Measurements from ENCODE around the gene GLOD5. TPM values are rescaled to one million over a fixed set of nuclear protein-coding genes. Genes with fewer than 3 reads are reported as not detected.
"Not testable (repeated sequence)": the region's sequence is repeated elsewhere in the genome, so short reads cannot be mapped to it uniquely, and the experiment has no call there.

GLOD5 gene
- total RNA-seq, 4 donors from 2014 or later, result not detected

- no peaks in the 10 kb centered on the region for H3K9me3 ChIP-seq
- 95% methylated on average over 13 of the region's 18 CpGs for WGBS
- H3K4me1 ChIP-seq, result no peaks in the 10 kb centered on the region
- intact Hi-C loops (cut with DNase I), result no loop called here
- H3K36me3 ChIP-seq, result peaks cover 20 to 86% (median 53%) of the 10 kb centered on the region in 4 donors
- H3K27ac ChIP-seq (replicated peaks in 1 of 4), result no peak overlapping the region
- no peaks in the 10 kb centered on the region for H3K27me3 ChIP-seq
- no peak for DNase-seq (ENCODE audit: extremely low spot score)
- no peak overlapping the region for H3K4me3 ChIP-seq
- TF ChIP-seq EP300 (IDR thresholded peaks at IDR 0.05) (no peak), POLR2AphosphoS5 (IDR thresholded peaks at IDR 0.05) (no peak), POLR2A (IDR thresholded peaks at IDR 0.05; ENCODE audit: low read depth) (no peak)
- TF ChIP-seq, protein P1, sequence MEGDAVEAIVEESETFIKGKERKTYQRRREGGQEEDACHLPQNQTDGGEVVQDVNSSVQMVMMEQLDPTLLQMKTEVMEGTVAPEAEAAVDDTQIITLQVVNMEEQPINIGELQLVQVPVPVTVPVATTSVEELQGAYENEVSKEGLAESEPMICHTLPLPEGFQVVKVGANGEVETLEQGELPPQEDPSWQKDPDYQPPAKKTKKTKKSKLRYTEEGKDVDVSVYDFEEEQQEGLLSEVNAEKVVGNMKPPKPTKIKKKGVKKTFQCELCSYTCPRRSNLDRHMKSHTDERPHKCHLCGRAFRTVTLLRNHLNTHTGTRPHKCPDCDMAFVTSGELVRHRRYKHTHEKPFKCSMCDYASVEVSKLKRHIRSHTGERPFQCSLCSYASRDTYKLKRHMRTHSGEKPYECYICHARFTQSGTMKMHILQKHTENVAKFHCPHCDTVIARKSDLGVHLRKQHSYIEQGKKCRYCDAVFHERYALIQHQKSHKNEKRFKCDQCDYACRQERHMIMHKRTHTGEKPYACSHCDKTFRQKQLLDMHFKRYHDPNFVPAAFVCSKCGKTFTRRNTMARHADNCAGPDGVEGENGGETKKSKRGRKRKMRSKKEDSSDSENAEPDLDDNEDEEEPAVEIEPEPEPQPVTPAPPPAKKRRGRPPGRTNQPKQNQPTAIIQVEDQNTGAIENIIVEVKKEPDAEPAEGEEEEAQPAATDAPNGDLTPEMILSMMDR (IDR thresholded peaks at IDR 0.05), result no peak
Measured at GRCh38 chrX:48816014-48816810, 54.7 kb downstream of the GLOD5 start.

DNA sequence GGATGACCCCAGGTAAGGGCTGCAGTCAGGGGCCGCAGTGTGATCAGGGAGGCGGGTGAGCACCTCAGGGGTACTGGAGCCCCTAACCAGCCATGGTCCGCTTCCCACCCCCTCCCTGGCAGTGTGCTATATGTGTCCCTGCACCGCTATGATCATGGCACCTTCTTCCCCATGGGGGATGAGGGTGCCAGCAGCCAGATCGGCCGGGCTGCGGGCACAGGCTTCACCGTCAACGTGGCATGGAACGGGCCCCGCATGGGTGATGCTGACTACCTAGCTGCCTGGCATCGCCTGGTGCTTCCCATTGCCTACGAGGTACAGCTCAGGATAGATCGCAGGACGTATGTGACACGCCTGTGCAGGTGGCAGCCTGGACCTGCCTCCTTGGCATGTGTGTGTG lies 56.6 kb downstream of the GLOD5 start:
- Histone ChIP-seq H3K27me3 (no peaks in the 10 kb centered on the region), H3K9me3 (no peaks in the 10 kb centered on the region), H3K4me3 (no peak overlapping the region), H3K36me3 (peaks cover 17 to 90% (median 65%) of the 10 kb centered on the region in 4 donors), H3K27ac (replicated peaks in 1 of 4) (no peak overlapping the region), H3K4me1 (no peaks in the 10 kb centered on the region)
- no peak for DNase-seq (ENCODE audit: extremely low spot score)
- TF ChIP-seq POLR2AphosphoS5 (IDR thresholded peaks at IDR 0.05) (no peak), EP300 (IDR thresholded peaks at IDR 0.05) (no peak), POLR2A (IDR thresholded peaks at IDR 0.05; ENCODE audit: low read depth) (no peak)
- TF ChIP-seq, protein P1 (IDR thresholded peaks at IDR 0.05), result no peak
- WGBS, result no CpG with 5 or more reads among the region's 16 CpGs
- intact Hi-C loops (cut with DNase I), result no loop called here

DNA sequence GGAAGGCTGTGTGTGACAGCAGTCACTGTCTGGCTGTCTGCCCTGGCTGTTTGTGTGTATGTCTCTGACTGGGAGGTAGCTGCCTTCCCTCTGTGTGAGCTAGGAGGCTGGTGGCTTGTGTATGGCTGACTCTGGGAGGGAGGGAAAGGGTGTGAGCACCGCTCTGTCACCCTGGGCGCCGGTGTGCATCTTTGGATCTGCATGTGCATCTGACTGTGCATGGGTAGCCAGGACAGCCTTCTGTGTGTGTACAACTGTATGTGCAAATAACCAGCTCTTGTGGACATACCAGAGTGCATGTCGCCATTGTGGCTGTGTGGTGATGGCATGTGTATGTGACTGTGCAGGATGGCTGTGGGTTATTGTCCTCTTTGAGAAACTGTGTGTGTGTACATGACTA lies 57.3 kb downstream of the GLOD5 start:
- no peak for DNase-seq (ENCODE audit: extremely low spot score)
- Histone ChIP-seq H3K9me3 (no peaks in the 10 kb centered on the region), H3K27me3 (no peaks in the 10 kb centered on the region), H3K36me3 (peaks cover 17 to 90% (median 72%) of the 10 kb centered on the region in 4 donors), H3K4me1 (no peaks in the 10 kb centered on the region), H3K4me3 (no peak overlapping the region), H3K27ac (replicated peaks in 1 of 4) (no peak overlapping the region)
- intact Hi-C loops (cut with DNase I), result no loop called here
- WGBS, result 63% methylated on average over 4 of the region's 4 CpGs
- no peak for TF ChIP-seq EP300 (IDR thresholded peaks at IDR 0.05)

- peaks cover 15 to 92% (median 74%) of the 10 kb centered on the region in 4 donors for H3K36me3 ChIP-seq
- intact Hi-C loops (cut with DNase I); H3K27me3 ChIP-seq; H3K27ac ChIP-seq (replicated peaks in 1 of 4); H3K9me3 ChIP-seq; DNase-seq (ENCODE audit: extremely low spot score); H3K4me1 ChIP-seq; H3K4me3 ChIP-seq: not testable (repeated sequence)
- 83% methylated on average over 9 of the region's 9 CpGs for WGBS
Measured at GRCh38 chrX:48819394-48819793, 57.8 kb downstream of the GLOD5 start.

- Histone ChIP-seq H3K4me1 (no peaks in the 10 kb centered on the region), H3K4me3 (no peak overlapping the region), H3K9me3 (peaks cover 0 to 19% (median 0%) of the 10 kb centered on the region in 4 donors), H3K27ac (replicated peaks in 1 of 4) (no peak overlapping the region), H3K36me3 (peaks cover 0 to 78% (median 59%) of the 10 kb centered on the region in 4 donors), H3K27me3 (no peaks in the 10 kb centered on the region)
- no peak for DNase-seq (ENCODE audit: extremely low spot score)
- TF ChIP-seq, protein P1 (IDR thresholded peaks at IDR 0.05), result no peak
- no peak for TF ChIP-seq POLR2AphosphoS5 (IDR thresholded peaks at IDR 0.05)
- no peak for TF ChIP-seq POLR2A (IDR thresholded peaks at IDR 0.05; ENCODE audit: low read depth)
- TF ChIP-seq EP300 (IDR thresholded peaks at IDR 0.05), result no peak
- intact Hi-C loops (cut with DNase I), result no loop called here
- 70% methylated on average over 3 of the region's 6 CpGs for WGBS
Measured at GRCh38 chrX:48823053-48823452, 61.5 kb downstream of the GLOD5 start.

Small RNAs within 50 kb of the gene (small RNA-seq; reads per million reads assigned to genes)
- gene RNU6-1056P (0 reads per million in 3 donors), gene RNU6-29P (0 reads per million in 3 donors)

Other genes starting within 250 kb of the GLOD5 start
- gene EBP, start 239.9 kb upstream of the GLOD5 start, total RNA-seq, result 10 to 100 TPM; 15.7 to 20.7 (median 17.4) TPM
- gene TBC1D25, start 222.0 kb upstream of the GLOD5 start, total RNA-seq, result 10 to 100 TPM; 10.3 to 22.4 (median 16.4) TPM
- gene RBM3, start 187.3 kb upstream of the GLOD5 start, total RNA-seq, result 100 to 1,000 TPM in 3 of 4 donors, 10 to 100 TPM in 1; 94.0 to 204 (median 156) TPM
- 100 to 1,000 TPM; 123 to 166 (median 152) TPM for gene WDR13, start 164.3 kb upstream of the GLOD5 start, total RNA-seq
- 1 to 10 TPM; 3.2 to 9.9 (median 7.5) TPM for gene WAS, start 77.9 kb upstream of the GLOD5 start, total RNA-seq
- 1 to 10 TPM; 2.5 to 4.5 (median 4.3) TPM for gene SUV39H1, start 65.0 kb upstream of the GLOD5 start, total RNA-seq
- under 1 TPM in 1 of 4 donors, not detected in 3; 0.50 TPM for gene GATA1, start 24.8 kb downstream of the GLOD5 start, total RNA-seq
- gene HDAC6, start 40.3 kb downstream of the GLOD5 start, total RNA-seq, result 10 to 100 TPM; 26.8 to 64.0 (median 47.7) TPM
- gene ERAS, start 64.8 kb downstream of the GLOD5 start, total RNA-seq, result not detected
- gene PCSK1N, start 73.9 kb downstream of the GLOD5 start, total RNA-seq, result 10 to 100 TPM in 1 of 4 donors, 1 to 10 TPM in 3; 2.9 to 15.2 (median 7.7) TPM
- 10 to 100 TPM; 36.1 to 59.6 (median 51.1) TPM for gene TIMM17B, start 136.0 kb downstream of the GLOD5 start, total RNA-seq
- gene PQBP1, start 136.2 kb downstream of the GLOD5 start, total RNA-seq, result 10 to 100 TPM; 53.6 to 81.3 (median 72.0) TPM
- gene SLC35A2, start 149.9 kb downstream of the GLOD5 start, total RNA-seq, result 10 to 100 TPM in 2 of 4 donors, 1 to 10 TPM in 2; 7.3 to 13.4 (median 10.0) TPM
- gene PIM2, start 157.3 kb downstream of the GLOD5 start, total RNA-seq, result 10 to 100 TPM in 1 of 4 donors, 1 to 10 TPM in 3; 3.3 to 11.4 (median 7.3) TPM
- gene OTUD5, start 195.9 kb downstream of the GLOD5 start, total RNA-seq, result 10 to 100 TPM; 39.9 to 53.9 (median 48.5) TPM
- 1 to 10 TPM in 3 of 4 donors, under 1 TPM in 1; 0.83 to 1.9 (median 1.1) TPM for gene KCND1, start 210.1 kb downstream of the GLOD5 start, total RNA-seq
- 10 to 100 TPM; 24.7 to 36.4 (median 33.7) TPM for gene GRIPAP1, start 240.5 kb downstream of the GLOD5 start, total RNA-seq